SK-N-SH (cell line): ENCODE results near the gene IMMP1L. TPM values are rescaled to one million over a fixed set of nuclear protein-coding genes. Genes with fewer than 3 reads are reported as not detected.

ENCODE experiments used
- CTCF ChIA-PET: fragments of 300-600, 350-600 bp; formaldehyde crosslinking; extraction: SDS; loops from one replicate; lab custom pipeline; 2021; lab: Yijun Ruan, JAX
- POLR2A ChIA-PET: fragments of 350-600 bp; sonication (Branson Sonifier 250); formaldehyde crosslinking; extraction: SDS; loops from one replicate; lab custom pipeline; 2020; ENCODE audit warnings: antibody characterized with exemption, inconsistent platforms; lab: Yijun Ruan, JAX
- DNase-seq: peaks from one replicate; pipeline ENCODE4 v3.0.0; 2012
- H2AFZ ChIP-seq: fragments of 200-600 bp; sonication (generic); 2 replicates; pipeline ENCODE4 v1.8.1; 2016; ENCODE audit warnings: antibody characterized with exemption, mild to moderate bottlenecking, low read depth
- H3F3A ChIP-seq: fragments of 200-600 bp; sonication (generic); replicated peaks from 2 replicates; pipeline ENCODE3; 2016; ENCODE audit warnings: antibody characterized with exemption, mild to moderate bottlenecking; ENCODE audit not compliant: insufficient read depth
- H3K27ac ChIP-seq, 2 experiments: fragments of 200-500 bp in 1 of 2; fragments of 200-600 bp in 1 of 2; sonication (Bioruptor generic) in 1 of 2; sonication (generic), shearing (Covaris generic) in 1 of 2; 2 replicates each; pipeline versions ENCODE4 v1.5.1 to v1.6.1; 2014 to 2016; ENCODE audit warnings: low read depth in 2 of 2, inconsistent platforms in 1 of 2, low read length in 1 of 2, mild to moderate bottlenecking in 1 of 2, mixed read lengths in 1 of 2
- H3K27me3 ChIP-seq: fragments of 200-600 bp; sonication (generic), shearing (Covaris generic); 2 replicates; pipeline ENCODE4 v1.6.1; 2016; ENCODE audit warnings: mixed run types; ENCODE audit not compliant: insufficient read depth
- H3K36me3 ChIP-seq, 2 experiments: fragments of 200-500 bp in 1 of 2; fragments of 200-600 bp in 1 of 2; sonication (Bioruptor generic) in 1 of 2; sonication (generic) in 1 of 2; replicated peaks in 1 of 2; 2 replicates each; pipeline versions ENCODE3 to v1.5.1; 2014 to 2016; ENCODE audit warnings: low read length in 1 of 2, mild to moderate bottlenecking in 1 of 2; ENCODE audit not compliant: insufficient read depth in 2 of 2, control insufficient read depth in 1 of 2
- H3K4me1 ChIP-seq, 2 experiments: fragments of 200-500 bp in 1 of 2; fragments of 200-600 bp in 1 of 2; sonication (Bioruptor generic) in 1 of 2; sonication (generic), shearing (Covaris generic) in 1 of 2; 2 replicates each; pipeline versions ENCODE4 v1.5.1 to v1.6.1; 2014 to 2016; ENCODE audit warnings: low read depth in 1 of 2, low read length in 1 of 2, mixed run types in 1 of 2; ENCODE audit not compliant: insufficient read depth in 2 of 2, control insufficient read depth in 1 of 2
- H3K4me2 ChIP-seq: fragments of 200-600 bp; sonication (generic), shearing (Covaris generic); 2 replicates; pipeline ENCODE4 v1.6.1; 2017; ENCODE audit warnings: mixed run types
- H3K4me3 ChIP-seq, 2 experiments: fragments of 200-500 bp in 1 of 2; fragments of 200-600 bp in 1 of 2; sonication (Bioruptor generic) in 1 of 2; sonication (generic), shearing (Covaris generic) in 1 of 2; 2 replicates each; pipeline versions ENCODE4 v1.5.1 to v1.8.1; 2014 to 2016; ENCODE audit warnings: low read depth in 2 of 2, inconsistent platforms in 1 of 2, low read length in 1 of 2, mild to moderate bottlenecking in 1 of 2, mixed read lengths in 1 of 2, moderate library complexity in 1 of 2
- H3K79me2 ChIP-seq: fragments of 200-600 bp; sonication (generic); 2 replicates; pipeline ENCODE4 v1.8.1; 2017; ENCODE audit warnings: mild to moderate bottlenecking; ENCODE audit not compliant: insufficient read depth
- H3K9ac ChIP-seq: fragments of 200-600 bp; sonication (generic); 2 replicates; pipeline ENCODE4 v1.6.1; 2017; ENCODE audit warnings: mixed run types
- H3K9me2 ChIP-seq: fragments of 200-600 bp; sonication (generic); 2 replicates; pipeline ENCODE4 v1.6.1; 2017; ENCODE audit warnings: mixed run types
- H3K9me3 ChIP-seq: fragments of 200-600 bp; sonication (generic); 2 replicates; pipeline ENCODE4 v1.6.1; 2017; ENCODE audit warnings: mixed run types, mild to moderate bottlenecking, moderate library complexity
- H4K20me1 ChIP-seq: fragments of 200-600 bp; sonication (generic); 2 replicates; pipeline ENCODE4 v1.6.1; 2017; ENCODE audit warnings: mild to moderate bottlenecking, mixed run types; ENCODE audit not compliant: insufficient read depth
- CHD2 ChIP-seq: fragments of 150-350 bp; IDR thresholded peaks from 2 replicates; pipeline ENCODE4 v1.6.1; 2018; ENCODE audit warnings: low read length; ENCODE audit not compliant: partially characterized antibody
- ELF1 ChIP-seq: IDR thresholded peaks from 2 replicates; pipeline ENCODE4 v1.4.0; 2012
- EZH2phosphoT487 ChIP-seq: fragments of 200-600 bp; sonication (generic); IDR thresholded peaks from 2 replicates; pipeline ENCODE4 v1.6.1; 2017; ENCODE audit warnings: low read depth, mixed run types, mild to moderate bottlenecking, antibody characterized with exemption, moderate library complexity, borderline replicate concordance
- GATA2 ChIP-seq: sonication (generic); formaldehyde crosslinking; IDR thresholded peaks from 2 replicates; pipeline ENCODE4 v1.5.0; 2020; ENCODE audit warnings: mild to moderate bottlenecking, missing genetic modification reagents
- JUND ChIP-seq: IDR thresholded peaks from 2 replicates; pipeline ENCODE4 v1.4.0; 2012
- MXI1 ChIP-seq: IDR thresholded peaks from 2 replicates; pipeline ENCODE4 v1.6.1; 2012; ENCODE audit warnings: mild to moderate bottlenecking, low read depth, low read length, improper control_type of control experiment
- NFIC ChIP-seq: IDR thresholded peaks from 2 replicates; pipeline ENCODE4 v1.4.0; 2012; ENCODE audit warnings: borderline replicate concordance
- NRF1 ChIP-seq: IDR thresholded peaks from 2 replicates; pipeline ENCODE4 v1.6.1; 2012; ENCODE audit warnings: low read depth, mild to moderate bottlenecking, low read length
- RAD21 ChIP-seq: IDR thresholded peaks from 2 replicates; pipeline ENCODE4 v1.6.1; 2012; ENCODE audit warnings: mild to moderate bottlenecking, low read length
- RCOR1 ChIP-seq: fragments of 150-350 bp; IDR thresholded peaks from 2 replicates; pipeline ENCODE4 v1.6.1; 2017; ENCODE audit warnings: antibody characterized with exemption, low read length
- RFX5 ChIP-seq: IDR thresholded peaks from 2 replicates; pipeline ENCODE4 v1.6.1; 2012; ENCODE audit warnings: mild to moderate bottlenecking, improper control_type of control experiment, low read length
- RXRA ChIP-seq: IDR thresholded peaks from 2 replicates; pipeline ENCODE4 v1.4.0; 2012; ENCODE audit warnings: low read depth, mild to moderate bottlenecking, borderline replicate concordance
- SMC3 ChIP-seq: IDR thresholded peaks from 2 replicates; pipeline ENCODE4 v1.6.1; 2012; ENCODE audit warnings: low read depth, low read length, improper control_type of control experiment
- TCF12 ChIP-seq: IDR thresholded peaks from 2 replicates; pipeline ENCODE4 v1.4.0; 2012
- USF1 ChIP-seq: IDR thresholded peaks from 2 replicates; pipeline ENCODE4 v1.4.0; 2012; ENCODE audit warnings: low read depth, borderline replicate concordance
- YY1 ChIP-seq: IDR thresholded peaks from 2 replicates; pipeline ENCODE4 v1.4.0; 2012; ENCODE audit warnings: low read depth, mild to moderate bottlenecking
- WGBS: methylation state at CpG from one replicate; pipeline ENCODE4 v1.1.6; 2017; ENCODE audit warnings: low lambda C conversion rate; 5-methylcytosine and 5-hydroxymethylcytosine counted together
- polyA plus RNA-seq, 3 experiments: library from polyadenylated mRNA; depleted of rRNA; stranded (reverse); fragments of >200 nt; gene quantifications; 2 replicates each; pipeline ENCODE4 v1.2.3, GENCODE V29; 2012
- TF ChIP-seq, protein P1 (sequence below): IDR thresholded peaks from 2 replicates; pipeline ENCODE4; 2012
- TF ChIP-seq, protein P2 (sequence below): fragments of 200-600 bp; sonication (generic); IDR thresholded peaks from 2 replicates; pipeline ENCODE4 v1.6.1; 2017; ENCODE audit warnings: antibody characterized with exemption, mild to moderate bottlenecking, moderate library complexity
- TF ChIP-seq, protein P3 (sequence below): fragments of 150-350 bp; IDR thresholded peaks from 2 replicates; pipeline ENCODE4 v1.6.1; 2017; ENCODE audit warnings: antibody characterized with exemption, low read length, low read depth, borderline replicate concordance
- TF ChIP-seq, protein P4 (sequence below): IDR thresholded peaks from 2 replicates; pipeline ENCODE4 v1.4.0; 2012; ENCODE audit warnings: low read depth

IMMP1L gene
- polyA plus RNA-seq, 1 of the 3 experiments (the other 2 are of a cell fraction), result 40.9 TPM

DNA sequence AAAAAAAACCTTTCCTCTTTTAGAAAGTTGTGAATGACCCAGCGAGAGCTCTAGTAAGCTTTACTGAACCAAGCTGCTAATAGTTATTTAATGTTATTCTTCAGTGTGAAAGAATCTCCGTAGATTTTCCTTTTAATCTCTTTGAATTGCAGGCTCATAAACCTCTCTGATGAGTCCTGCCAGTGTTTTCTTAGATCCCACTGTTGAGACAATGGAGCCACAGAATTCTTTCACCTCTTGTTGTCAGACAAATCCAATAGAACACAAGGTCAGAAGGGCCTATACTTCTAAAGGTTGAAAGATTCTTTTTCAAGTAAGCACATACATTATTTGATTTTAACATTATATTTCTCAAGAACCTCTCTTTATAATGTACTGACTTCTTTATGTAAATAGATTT, 87.6 kb downstream of the IMMP1L start:
- no peaks in the 10 kb centered on the region for H3F3A ChIP-seq

GRCh38 chr11:31419669-31420068, 89.8 kb downstream of the IMMP1L start:
- Histone ChIP-seq H3K9me3 (no peaks in the 10 kb centered on the region), H3F3A (no peaks in the 10 kb centered on the region), H4K20me1 (no peaks in the 10 kb centered on the region), H3K27ac (no peak overlapping the region), H3K4me3 (no peak overlapping the region), H3K4me2 (no peak overlapping the region), H3K4me1 (no peaks in the 10 kb centered on the region; a peak in 1 of 4 replicates), H3K9me2 (no peaks in the 10 kb centered on the region), H3K36me3 (no peaks in the 10 kb centered on the region), H3K27me3 (no peaks in the 10 kb centered on the region), H3K79me2 (no peaks in the 10 kb centered on the region)
- 74% methylated on average over 1 of the region's 1 CpG for WGBS
- CTCF ChIA-PET, result interaction anchor here (0.7 kb wide), 1 partner anchor 10 kb away, joined by 3 read pairs; no protein-coding TSS in a partner anchor
- no peak for TF ChIP-seq USF1
- TF ChIP-seq RXRA, result no peak
- TF ChIP-seq, protein P1, sequence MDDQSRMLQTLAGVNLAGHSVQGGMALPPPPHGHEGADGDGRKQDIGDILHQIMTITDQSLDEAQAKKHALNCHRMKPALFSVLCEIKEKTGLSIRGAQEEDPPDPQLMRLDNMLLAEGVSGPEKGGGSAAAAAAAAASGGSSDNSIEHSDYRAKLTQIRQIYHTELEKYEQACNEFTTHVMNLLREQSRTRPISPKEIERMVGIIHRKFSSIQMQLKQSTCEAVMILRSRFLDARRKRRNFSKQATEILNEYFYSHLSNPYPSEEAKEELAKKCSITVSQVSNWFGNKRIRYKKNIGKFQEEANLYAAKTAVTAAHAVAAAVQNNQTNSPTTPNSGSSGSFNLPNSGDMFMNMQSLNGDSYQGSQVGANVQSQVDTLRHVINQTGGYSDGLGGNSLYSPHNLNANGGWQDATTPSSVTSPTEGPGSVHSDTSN, result no peak
- TF ChIP-seq RCOR1, result no peak
- TF ChIP-seq, all 33 proteins: peak for 0
- POLR2A ChIA-PET, result no interaction called here
- no peak for DNase-seq
- H2AFZ ChIP-seq, result no peak overlapping the region
- H3K9ac ChIP-seq, result no peak overlapping the region

More for the DNA sequence above, 87.6 kb downstream of the IMMP1L start:
- POLR2A ChIA-PET, result no interaction called here
- Histone ChIP-seq H2AFZ (no peak overlapping the region), H3K9me3 (no peaks in the 10 kb centered on the region), H3K9ac (no peak overlapping the region), H3K27ac (no peak overlapping the region), H3K4me3 (no peak overlapping the region), H3K9me2 (no peaks in the 10 kb centered on the region), H3K27me3 (no peaks in the 10 kb centered on the region), H3K79me2 (no peaks in the 10 kb centered on the region), H3K4me1 (no peaks in the 10 kb centered on the region), H3K36me3 (peaks cover 3 to 12% of the 10 kb centered on the region in 2 experiments), H3K4me2 (no peak overlapping the region), H4K20me1 (no peaks in the 10 kb centered on the region)
- TF ChIP-seq NFIC (no peak), SMC3 (no peak), MXI1 (no peak)
- CTCF ChIA-PET, result no interaction called here
- DNase-seq, result no peak
- 95% methylated on average over 2 of the region's 2 CpGs for WGBS

- no peaks in the 10 kb centered on the region for H3K27me3 ChIP-seq
- CTCF ChIA-PET, result interaction anchor here (0.7 kb wide), 1 partner anchor 11 kb away, joined by 3 read pairs; no protein-coding TSS in a partner anchor
- TF ChIP-seq RAD21 (no peak), GATA2 (no peak), RXRA (no peak), EZH2phosphoT487 (no peak), SMC3 (no peak), NFIC (no peak), NRF1 (no peak), RFX5 (no peak), JUND (no peak), TCF12 (no peak), YY1 (no peak), ELF1 (no peak), CHD2 (no peak)
- TF ChIP-seq, protein P2, sequence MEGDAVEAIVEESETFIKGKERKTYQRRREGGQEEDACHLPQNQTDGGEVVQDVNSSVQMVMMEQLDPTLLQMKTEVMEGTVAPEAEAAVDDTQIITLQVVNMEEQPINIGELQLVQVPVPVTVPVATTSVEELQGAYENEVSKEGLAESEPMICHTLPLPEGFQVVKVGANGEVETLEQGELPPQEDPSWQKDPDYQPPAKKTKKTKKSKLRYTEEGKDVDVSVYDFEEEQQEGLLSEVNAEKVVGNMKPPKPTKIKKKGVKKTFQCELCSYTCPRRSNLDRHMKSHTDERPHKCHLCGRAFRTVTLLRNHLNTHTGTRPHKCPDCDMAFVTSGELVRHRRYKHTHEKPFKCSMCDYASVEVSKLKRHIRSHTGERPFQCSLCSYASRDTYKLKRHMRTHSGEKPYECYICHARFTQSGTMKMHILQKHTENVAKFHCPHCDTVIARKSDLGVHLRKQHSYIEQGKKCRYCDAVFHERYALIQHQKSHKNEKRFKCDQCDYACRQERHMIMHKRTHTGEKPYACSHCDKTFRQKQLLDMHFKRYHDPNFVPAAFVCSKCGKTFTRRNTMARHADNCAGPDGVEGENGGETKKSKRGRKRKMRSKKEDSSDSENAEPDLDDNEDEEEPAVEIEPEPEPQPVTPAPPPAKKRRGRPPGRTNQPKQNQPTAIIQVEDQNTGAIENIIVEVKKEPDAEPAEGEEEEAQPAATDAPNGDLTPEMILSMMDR, result no peak
- TF ChIP-seq, protein P3, sequence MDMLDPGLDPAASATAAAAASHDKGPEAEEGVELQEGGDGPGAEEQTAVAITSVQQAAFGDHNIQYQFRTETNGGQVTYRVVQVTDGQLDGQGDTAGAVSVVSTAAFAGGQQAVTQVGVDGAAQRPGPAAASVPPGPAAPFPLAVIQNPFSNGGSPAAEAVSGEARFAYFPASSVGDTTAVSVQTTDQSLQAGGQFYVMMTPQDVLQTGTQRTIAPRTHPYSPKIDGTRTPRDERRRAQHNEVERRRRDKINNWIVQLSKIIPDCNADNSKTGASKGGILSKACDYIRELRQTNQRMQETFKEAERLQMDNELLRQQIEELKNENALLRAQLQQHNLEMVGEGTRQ, result no peak
- TF ChIP-seq, protein P4, sequence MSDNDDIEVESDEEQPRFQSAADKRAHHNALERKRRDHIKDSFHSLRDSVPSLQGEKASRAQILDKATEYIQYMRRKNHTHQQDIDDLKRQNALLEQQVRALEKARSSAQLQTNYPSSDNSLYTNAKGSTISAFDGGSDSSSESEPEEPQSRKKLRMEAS, result no peak
These were observed 90.3 kb downstream of the IMMP1L start for GRCh38 chr11:31419138-31419537.

More at GRCh38 chr11:31419138-31419537, 90.3 kb downstream of the IMMP1L start:
- POLR2A ChIA-PET, result no interaction called here
- Histone ChIP-seq H3K4me1 (no peaks in the 10 kb centered on the region; a peak in 1 of 4 replicates), H3K4me3 (no peak overlapping the region), H3K79me2 (no peaks in the 10 kb centered on the region), H3K9ac (no peak overlapping the region), H2AFZ (no peak overlapping the region), H4K20me1 (no peaks in the 10 kb centered on the region), H3K27ac (no peak overlapping the region), H3K9me3 (no peaks in the 10 kb centered on the region), H3K36me3 (no peaks in the 10 kb centered on the region), H3K9me2 (no peaks in the 10 kb centered on the region), H3F3A (no peaks in the 10 kb centered on the region), H3K4me2 (no peak overlapping the region)
- no peak for DNase-seq
- 87% methylated on average over 3 of the region's 3 CpGs for WGBS
